Fibroblast of the aortic adventitia (primary cell): ENCODE measurements around the gene GAS7. TPM values are rescaled to one million over a fixed set of nuclear protein-coding genes. Genes with fewer than 3 reads are reported as not detected.
A peak's percentile ranks its signal among the peaks of the same experiment; 100 is the strongest.
"Not testable (repeated sequence)": the region's sequence is repeated elsewhere in the genome, so short reads cannot be mapped to it uniquely, and the experiment has no call there.

Experiments used
- DNase-seq: peaks from one replicate; pipeline ENCODE4 v3.0.0-alpha.2; 2010; ENCODE audit warnings: low read depth
- H3K4me3 ChIP-seq: 2 replicates; pipeline ENCODE4 v1.5.1; 2011; ENCODE audit warnings: low read depth, mild to moderate bottlenecking, control low read depth, low read length, moderate library complexity
- CTCF ChIP-seq: IDR thresholded peaks from 2 replicates; pipeline ENCODE4 v1.5.1; 2011; ENCODE audit warnings: mild to moderate bottlenecking, low read length, control low read depth, inconsistent platforms; ENCODE audit not compliant: insufficient read depth
- total RNA-seq: library from RNA; depleted of rRNA; stranded (reverse); fragments of >200 nt; gene quantifications from 2 replicates; pipeline ENCODE4 v1.2.3, GENCODE V29; 2012; ENCODE audit warnings: low replicate concordance

Gene GAS7
- total RNA-seq, 1 donor: 7.0 TPM

GRCh38 chr17:9926150-9926804 is 272.1 kb downstream of the GAS7 start:
- no peak for DNase-seq
- TF ChIP-seq CTCF: no peak
- H3K4me3 ChIP-seq: no peak overlapping the region

- TF ChIP-seq CTCF: no peak
- no peak overlapping the region for H3K4me3 ChIP-seq
- no peak for DNase-seq
These were observed 272.9 kb downstream of the GAS7 start for GRCh38 chr17:9925457-9925856.

GRCh38 chr17:9924735-9925191 is 273.6 kb downstream of the GAS7 start:
- DNase-seq: peak; percentile 78
- TF ChIP-seq CTCF: peak; percentile 78
- no peak overlapping the region for H3K4me3 ChIP-seq

GRCh38 chr17:9922012-9922848 is 276.2 kb downstream of the GAS7 start:
- TF ChIP-seq CTCF: no peak
- H3K4me3 ChIP-seq: no peak overlapping the region
- DNase-seq: no peak

- not testable (repeated sequence) for H3K4me3 ChIP-seq, DNase-seq
These were observed 277.2 kb downstream of the GAS7 start for GRCh38 chr17:9921216-9921615.

GRCh38 chr17:9918804-9919352 is 279.5 kb downstream of the GAS7 start:
- no peak for TF ChIP-seq CTCF
- no peak for DNase-seq
- H3K4me3 ChIP-seq: no peak overlapping the region

- H3K4me3 ChIP-seq: no peak overlapping the region
- TF ChIP-seq CTCF: no peak
- no peak for DNase-seq
These were observed 280.1 kb downstream of the GAS7 start for GRCh38 chr17:9918352-9918751.
